Epidermal melanocyte (primary cell): ENCODE results near the gene LRIG1.

Source experiments
- DNase-seq: peaks from one replicate; pipeline ENCODE4 v3.0.0; 2011; ENCODE audit warnings: low spot score; ENCODE audit not compliant: insufficient read length

LRIG1 gene

GRCh38 chr3:66449411-66449974, 51.3 kb downstream of the LRIG1 start:
- DNase-seq = no peak

- no peak for DNase-seq
These were observed 56.6 kb downstream of the LRIG1 start for GRCh38 chr3:66444146-66444644.

- no peak for DNase-seq
These were observed 57.6 kb downstream of the LRIG1 start for GRCh38 chr3:66443118-66443803.

- DNase-seq = no peak
These were observed 58.3 kb downstream of the LRIG1 start for GRCh38 chr3:66442254-66443117.

- no peak for DNase-seq
These were observed 59.1 kb downstream of the LRIG1 start for GRCh38 chr3:66441692-66442091.

- DNase-seq = no peak
These were observed 59.7 kb downstream of the LRIG1 start for GRCh38 chr3:66441129-66441528.

- no peak for DNase-seq
These were observed 61.0 kb downstream of the LRIG1 start for GRCh38 chr3:66439666-66440344.

- DNase-seq = no peak
These were observed 62.8 kb downstream of the LRIG1 start for GRCh38 chr3:66438046-66438445.

GRCh38 chr3:66437341-66437929, 63.4 kb downstream of the LRIG1 start:
- no peak for DNase-seq

- DNase-seq = no peak
These were observed 64.8 kb downstream of the LRIG1 start for GRCh38 chr3:66435989-66436388.

GRCh38 chr3:66434726-66435125, 66.1 kb downstream of the LRIG1 start:
- no peak for DNase-seq

GRCh38 chr3:66433522-66433782, 67.4 kb downstream of the LRIG1 start:
- no peak for DNase-seq

- DNase-seq = no peak
These were observed 67.9 kb downstream of the LRIG1 start for GRCh38 chr3:66432767-66433521.

GRCh38 chr3:66432041-66432766, 68.6 kb downstream of the LRIG1 start:
- DNase-seq = no peak

GRCh38 chr3:66431494-66431893, 69.3 kb downstream of the LRIG1 start:
- no peak for DNase-seq

GRCh38 chr3:66430876-66431275, 69.9 kb downstream of the LRIG1 start:
- no peak for DNase-seq

GRCh38 chr3:66428733-66429132, 72.1 kb downstream of the LRIG1 start:
- peak; percentile 60 for DNase-seq

GRCh38 chr3:66427951-66428474, 72.8 kb downstream of the LRIG1 start:
- no peak for DNase-seq

- DNase-seq = no peak
These were observed 73.5 kb downstream of the LRIG1 start for GRCh38 chr3:66427352-66427751.

GRCh38 chr3:66426135-66426534, 74.7 kb downstream of the LRIG1 start:
- no peak for DNase-seq
